ENCODE data around the gene GADL1.

DNA sequence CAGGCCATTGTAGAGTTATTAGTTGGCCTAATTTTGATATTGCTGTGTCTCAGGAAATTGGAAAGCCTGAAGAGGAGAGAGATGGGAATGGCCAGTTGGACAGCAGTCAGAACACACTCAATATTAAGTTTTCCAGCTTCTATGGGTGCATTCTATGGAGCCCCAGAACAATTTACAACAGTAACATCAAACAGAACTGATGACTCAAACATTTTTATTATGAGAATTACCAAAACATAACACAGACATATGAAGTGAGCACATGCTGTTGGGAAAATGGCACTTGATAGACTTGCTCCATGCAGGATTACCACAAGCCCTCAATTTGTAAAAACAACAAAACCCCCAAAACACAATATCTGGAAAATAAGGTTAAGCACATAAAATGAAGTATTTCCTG lies 104.3 kb downstream of the GADL1 start:
- no peak for TF ChIP-seq CTCF (IDR thresholded peaks at IDR 0.05; ENCODE audit: poor library complexity)
- no peak for TF ChIP-seq EZH2 (IDR thresholded peaks at IDR 0.05; ENCODE audit: borderline replicate concordance)

All from hepatocyte (in vitro differentiated cells).